Subcutaneous adipose tissue (tissue), 4 donors: ENCODE results near the gene KIF26B. TPM values are rescaled to one million over a fixed set of nuclear protein-coding genes. Genes with fewer than 3 reads are reported as not detected.

Experiments used
- total RNA-seq, 4 donors: library from RNA; depleted of rRNA; stranded (reverse); fragments of >200 nt; gene quantifications; one replicate each; pipeline ENCODE4 v1.1.0, GENCODE V29; 2016
- TF ChIP-seq, protein P1 (sequence below): fragments of 450-650 bp; IDR thresholded peaks from one replicate; pipeline ENCODE4 v1.5.1; 2016; ENCODE audit warnings: low read depth, mild to moderate bottlenecking, control low read depth, antibody characterized with exemption, moderate library complexity

Gene KIF26B
- total RNA-seq, 4 donors from 2014 or later, result under 0.01 to 0.16 (median under 0.01) TPM

DNA sequence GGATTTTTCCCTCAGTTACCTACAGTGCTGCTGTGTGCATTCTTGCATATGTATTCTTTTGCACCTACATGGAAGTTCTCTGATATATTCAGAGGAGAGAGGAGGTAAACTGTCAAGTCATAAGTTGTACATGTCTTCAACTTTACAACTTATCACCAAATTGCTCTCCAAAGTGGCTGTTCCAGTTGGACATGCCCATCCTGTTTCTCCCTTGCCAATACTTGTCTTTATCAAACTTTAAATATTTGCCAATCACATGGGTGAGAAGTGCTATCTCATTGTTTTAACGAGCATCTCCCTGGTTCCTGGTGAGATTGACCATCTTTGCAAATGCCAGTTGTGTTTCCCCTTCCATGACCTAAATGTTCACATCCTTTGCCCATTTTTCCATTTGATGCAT is 88.2 kb downstream of the KIF26B start:
- TF ChIP-seq, protein P1, sequence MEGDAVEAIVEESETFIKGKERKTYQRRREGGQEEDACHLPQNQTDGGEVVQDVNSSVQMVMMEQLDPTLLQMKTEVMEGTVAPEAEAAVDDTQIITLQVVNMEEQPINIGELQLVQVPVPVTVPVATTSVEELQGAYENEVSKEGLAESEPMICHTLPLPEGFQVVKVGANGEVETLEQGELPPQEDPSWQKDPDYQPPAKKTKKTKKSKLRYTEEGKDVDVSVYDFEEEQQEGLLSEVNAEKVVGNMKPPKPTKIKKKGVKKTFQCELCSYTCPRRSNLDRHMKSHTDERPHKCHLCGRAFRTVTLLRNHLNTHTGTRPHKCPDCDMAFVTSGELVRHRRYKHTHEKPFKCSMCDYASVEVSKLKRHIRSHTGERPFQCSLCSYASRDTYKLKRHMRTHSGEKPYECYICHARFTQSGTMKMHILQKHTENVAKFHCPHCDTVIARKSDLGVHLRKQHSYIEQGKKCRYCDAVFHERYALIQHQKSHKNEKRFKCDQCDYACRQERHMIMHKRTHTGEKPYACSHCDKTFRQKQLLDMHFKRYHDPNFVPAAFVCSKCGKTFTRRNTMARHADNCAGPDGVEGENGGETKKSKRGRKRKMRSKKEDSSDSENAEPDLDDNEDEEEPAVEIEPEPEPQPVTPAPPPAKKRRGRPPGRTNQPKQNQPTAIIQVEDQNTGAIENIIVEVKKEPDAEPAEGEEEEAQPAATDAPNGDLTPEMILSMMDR, result no peak

DNA sequence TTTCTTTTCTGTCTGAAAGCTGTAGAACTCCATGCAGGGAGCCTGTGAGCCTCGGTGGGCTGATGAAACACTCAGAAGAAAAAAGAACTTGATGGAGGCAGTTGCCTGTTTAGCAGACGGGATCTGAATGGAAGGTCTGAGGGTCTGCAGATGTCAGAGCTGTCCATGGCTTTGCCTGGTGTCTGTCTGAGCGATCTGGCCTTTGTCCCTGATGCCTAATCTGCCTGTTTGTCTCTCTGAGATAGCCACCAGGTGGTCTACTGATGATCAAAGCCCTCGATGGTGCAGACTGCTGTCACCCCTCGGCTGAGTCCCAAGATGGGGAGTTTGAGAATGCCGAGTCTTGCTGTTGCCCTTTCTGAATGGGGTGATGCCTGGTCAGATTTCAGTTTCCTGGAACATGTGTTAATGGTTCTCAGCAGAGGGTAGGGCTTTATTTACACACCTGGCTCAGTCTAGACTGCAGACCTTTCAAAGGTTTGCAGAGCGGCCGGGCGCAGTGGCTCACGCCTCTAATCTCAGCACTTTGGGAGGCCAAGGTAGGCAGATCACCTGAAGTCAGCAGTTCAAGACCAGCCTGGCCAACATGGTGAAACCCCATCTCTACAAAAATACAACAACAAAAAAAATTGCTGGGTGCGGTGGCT is 90.4 kb downstream of the KIF26B start:
- TF ChIP-seq, protein P1, result no peak

DNA sequence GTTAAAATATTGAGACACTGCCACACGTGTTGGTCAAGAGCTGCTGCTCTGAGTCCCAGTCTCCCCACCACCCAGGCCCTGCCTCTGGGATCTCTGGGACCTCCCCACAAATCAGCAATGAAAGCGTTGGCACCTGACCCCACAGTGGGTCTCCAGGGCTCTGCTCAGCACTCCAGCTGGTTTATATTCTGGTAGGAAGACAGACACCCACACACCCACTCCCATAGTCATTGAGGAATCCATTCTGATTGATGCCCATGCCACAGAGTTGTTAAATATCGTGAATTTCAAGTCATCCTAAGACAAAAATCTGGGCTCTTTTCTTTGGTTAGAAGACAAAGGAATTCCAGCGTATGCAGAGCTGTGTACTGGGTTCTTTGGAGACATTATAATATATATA is 91.6 kb downstream of the KIF26B start:
- TF ChIP-seq, protein P1, result no peak

DNA sequence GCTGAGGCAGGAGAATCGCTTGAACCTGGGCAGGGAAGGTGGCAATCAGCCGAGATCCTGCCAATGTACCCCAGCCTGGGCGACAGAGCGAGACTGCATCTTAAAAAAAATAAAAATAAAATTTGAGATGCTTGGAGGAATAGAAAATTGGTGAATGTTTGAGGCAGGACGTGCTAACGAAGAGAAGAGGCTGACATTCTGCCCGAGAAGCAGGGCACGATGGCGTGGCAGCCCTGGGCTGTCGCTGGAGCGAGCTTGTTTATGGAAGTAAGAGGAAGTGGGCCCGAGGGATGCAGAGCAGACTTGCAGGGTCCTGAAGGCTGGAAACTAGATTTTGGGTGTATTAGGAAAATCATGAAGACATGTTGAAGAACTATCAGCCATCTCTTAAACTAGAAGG is 92.6 kb downstream of the KIF26B start:
- TF ChIP-seq, protein P1, result no peak

DNA sequence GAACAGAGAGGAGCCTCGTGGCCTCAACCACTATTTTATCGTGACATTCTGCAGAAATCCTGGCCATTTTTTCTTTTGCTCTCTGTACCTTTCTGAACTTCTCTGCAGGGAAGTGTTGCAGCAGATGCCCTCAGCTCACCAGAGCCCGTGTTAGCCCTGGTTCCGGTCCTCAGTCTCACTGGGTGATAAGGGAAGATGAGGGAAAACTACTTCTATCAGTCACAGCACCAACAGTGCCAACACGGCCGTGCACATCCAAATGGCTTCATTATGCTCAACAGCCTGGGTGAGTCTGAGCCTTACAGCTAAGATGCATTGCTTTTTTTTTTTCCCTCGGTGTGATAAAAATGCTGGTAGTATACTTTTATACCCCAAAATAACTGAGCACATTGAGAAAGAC is 93.0 kb downstream of the KIF26B start:
- TF ChIP-seq, protein P1, result no peak

DNA sequence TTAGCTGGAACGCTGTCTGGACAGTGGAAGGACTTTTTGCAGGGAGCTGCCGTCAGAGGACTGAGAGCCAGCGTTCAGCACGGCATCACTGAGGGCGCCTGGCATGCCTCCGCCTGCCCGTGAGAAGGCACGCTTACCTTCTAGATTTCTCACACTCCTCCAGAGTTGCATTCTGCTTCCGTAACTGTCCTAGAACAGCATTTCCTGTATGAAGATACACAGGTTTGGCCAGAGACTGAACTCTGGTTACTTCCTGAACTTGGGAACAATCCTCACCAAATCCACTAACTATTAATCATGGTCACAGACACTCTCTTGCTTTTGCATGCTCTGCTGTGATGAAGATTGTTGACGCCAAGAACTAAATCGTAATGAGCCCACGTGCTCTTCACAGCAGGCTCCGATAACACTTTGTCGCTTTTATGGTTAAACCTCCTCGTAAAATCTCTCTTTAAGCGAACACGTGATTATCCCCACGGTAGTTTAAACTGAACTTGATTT is 93.5 kb downstream of the KIF26B start:
- TF ChIP-seq, protein P1, result no peak

DNA sequence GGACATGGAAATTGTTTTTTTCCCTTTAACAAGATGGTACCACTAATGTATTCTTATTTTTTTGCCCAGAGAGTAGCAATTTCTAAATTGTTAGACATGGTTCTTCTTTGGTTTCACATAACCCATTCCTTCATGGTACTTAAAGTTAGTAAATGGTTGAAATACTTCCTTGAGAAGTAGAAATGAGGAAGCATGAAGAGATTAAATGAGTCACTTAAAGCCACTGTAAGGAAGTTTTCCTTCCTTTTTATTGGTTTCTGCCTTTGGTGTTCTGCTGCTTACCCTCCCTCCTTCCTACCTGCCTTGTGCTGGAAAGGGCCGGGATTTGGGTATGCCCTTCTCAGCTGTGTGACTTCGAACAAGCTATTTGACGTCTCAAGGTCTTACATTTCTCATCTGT is 101.0 kb downstream of the KIF26B start:
- TF ChIP-seq, protein P1, result no peak
